HG03095 (cell line): ENCODE results near the gene CDC42.
"Not testable (repeated sequence)": the region's sequence is repeated elsewhere in the genome, so short reads cannot be mapped to it uniquely, and the experiment has no call there.

Source experiments
- ATAC-seq: cut with Tn5 transposase; IDR thresholded peaks from one replicate; pipeline ENCODE4 v1.9.1; 2021; ENCODE audit warnings: moderate library complexity; ENCODE audit not compliant: unreplicated experiment

CDC42 gene

DNA sequence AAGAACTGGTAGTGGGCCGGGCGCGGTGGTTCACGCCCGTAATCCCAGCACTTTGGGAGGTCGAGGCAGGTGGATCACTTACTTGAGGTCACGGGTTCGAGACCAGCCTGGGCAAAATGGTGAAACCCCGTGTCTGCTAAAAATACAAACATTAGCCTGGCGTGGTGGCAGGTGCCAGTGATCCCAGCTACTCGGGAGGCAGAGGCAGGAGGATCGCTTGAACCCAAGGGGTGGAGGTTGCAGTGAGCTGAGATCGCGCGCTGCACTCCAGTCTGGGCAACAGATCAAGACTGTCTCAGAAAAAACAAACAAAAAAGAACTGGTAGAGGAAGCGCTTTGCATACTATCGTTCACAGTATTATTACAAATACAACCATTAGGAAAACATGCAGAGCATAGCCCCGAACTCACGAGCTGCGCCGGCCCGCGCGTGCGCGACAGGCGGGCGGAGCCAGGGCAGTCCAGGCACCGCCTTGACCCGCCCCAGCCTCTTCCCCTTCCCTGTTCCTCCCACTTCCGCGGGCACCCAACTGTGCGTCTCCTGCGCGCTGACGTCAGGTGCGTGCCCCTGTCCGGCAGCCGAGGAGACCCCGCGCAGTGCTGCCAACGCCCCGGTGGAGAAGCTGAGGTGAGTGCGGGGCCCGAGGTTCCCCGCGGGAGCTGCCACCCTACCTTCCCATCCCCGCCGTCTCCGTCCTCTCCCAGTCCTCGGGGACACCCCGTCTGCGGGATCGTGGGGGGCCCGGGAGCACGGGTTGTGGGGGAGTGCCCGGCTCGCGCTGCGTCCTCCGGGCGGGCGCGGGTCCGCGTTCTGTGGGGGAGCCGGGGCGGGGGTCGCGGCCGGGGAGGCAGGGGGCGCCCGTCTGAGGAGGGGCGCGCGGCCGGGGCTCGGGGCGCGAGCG lies at the start of gene CDC42:
CDC42 (plus strand) TSS at position 595 of the 902 bp plus-strand sequence. CDS start 25,770 bp downstream, outside the sequence.
- ATAC-seq: peak; percentile 80

DNA sequence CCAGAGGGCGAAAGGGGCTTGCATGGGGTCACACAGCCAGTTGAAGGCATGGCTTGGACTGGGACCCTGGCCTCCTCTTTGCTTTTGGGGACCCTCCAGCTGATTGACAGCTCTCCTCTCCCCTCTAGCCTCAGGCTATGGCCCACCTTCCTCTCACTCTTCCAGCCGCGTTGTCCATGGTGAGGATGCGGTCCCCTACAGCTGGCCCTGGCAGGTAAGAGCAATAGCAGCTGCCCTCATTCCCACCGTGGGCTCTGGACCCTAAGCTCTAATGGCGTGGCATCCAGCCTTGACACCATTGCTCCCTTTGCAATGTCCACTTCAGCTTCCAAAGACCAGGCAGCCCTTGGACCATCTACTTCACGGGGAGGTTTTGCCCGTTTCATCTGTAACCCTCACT lies 49.6 kb upstream of the CDC42 start:
- not testable (repeated sequence) for ATAC-seq

DNA sequence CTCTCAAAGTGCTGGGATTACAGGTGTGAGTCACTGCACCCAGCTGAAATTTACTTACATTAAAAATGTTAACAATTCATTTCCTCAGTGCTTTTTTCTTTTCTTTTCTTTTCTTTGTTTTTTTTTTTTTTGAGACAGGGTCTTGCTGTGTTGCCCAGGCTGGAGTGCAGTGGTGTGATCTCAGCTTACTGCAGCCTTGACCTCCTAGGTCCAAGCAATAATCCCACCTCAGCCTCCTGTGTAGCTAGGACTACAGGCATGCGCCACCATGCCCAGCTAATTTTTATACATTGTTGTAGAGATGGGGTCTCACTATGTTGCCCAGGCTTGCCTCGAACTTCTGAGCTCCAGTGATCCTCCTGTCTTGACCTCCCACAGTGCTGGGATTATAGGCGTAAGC lies 48.5 kb upstream of the CDC42 start:
- not testable (repeated sequence) for ATAC-seq

DNA sequence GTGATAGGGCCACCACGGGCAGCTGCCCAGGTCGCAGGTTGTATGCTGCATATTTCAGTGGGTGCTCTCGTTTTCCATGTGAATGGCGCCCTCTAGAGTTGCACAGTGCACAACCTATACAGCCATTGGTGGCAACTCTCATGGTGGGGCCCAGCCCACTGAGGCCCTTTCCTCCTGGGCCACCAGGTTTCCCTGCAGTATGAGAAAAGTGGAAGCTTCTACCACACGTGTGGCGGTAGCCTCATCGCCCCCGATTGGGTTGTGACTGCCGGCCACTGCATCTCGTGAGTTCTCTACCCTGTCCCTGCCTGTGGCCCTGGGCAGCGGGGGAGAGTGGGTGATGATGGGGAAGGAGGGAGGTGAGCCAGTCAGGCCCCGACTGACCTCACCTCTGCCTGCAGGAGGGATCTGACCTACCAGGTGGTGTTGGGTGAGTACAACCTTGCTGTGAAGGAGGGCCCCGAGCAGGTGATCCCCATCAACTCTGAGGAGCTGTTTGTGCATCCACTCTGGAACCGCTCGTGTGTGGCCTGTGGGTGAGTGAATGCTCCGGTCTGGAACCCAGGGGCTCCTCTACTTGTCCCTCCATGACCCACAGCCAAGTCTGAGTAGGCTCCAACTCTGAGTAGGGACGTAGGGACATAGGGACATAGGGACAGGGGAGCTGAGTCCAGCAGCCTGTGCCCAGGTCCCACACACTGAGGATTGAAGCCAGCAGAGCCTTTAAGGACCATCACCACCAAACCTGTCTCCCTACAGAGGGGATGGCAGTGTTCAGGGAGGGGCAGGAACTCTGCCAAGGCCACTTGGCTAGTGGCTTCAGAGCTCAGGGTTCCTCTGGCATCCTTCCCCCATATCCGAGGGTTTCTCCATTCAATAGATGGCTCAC lies 47.0 kb upstream of the CDC42 start:
- not testable (repeated sequence) for ATAC-seq

DNA sequence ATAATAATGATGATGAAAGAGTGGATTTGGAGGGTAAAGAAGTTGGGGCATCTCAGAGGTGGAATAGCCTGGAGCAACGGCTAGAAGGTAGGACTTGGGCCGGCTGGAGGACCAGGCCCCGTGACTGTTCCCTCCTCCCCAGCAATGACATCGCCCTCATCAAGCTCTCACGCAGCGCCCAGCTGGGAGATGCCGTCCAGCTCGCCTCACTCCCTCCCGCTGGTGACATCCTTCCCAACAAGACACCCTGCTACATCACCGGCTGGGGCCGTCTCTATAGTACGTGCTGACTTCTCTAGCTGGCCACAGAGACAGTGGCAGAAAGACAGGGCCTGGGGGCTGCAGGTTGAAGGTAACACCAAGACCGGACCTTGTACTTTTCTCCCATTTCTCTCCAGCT lies 45.8 kb upstream of the CDC42 start:
- not testable (repeated sequence) for ATAC-seq

DNA sequence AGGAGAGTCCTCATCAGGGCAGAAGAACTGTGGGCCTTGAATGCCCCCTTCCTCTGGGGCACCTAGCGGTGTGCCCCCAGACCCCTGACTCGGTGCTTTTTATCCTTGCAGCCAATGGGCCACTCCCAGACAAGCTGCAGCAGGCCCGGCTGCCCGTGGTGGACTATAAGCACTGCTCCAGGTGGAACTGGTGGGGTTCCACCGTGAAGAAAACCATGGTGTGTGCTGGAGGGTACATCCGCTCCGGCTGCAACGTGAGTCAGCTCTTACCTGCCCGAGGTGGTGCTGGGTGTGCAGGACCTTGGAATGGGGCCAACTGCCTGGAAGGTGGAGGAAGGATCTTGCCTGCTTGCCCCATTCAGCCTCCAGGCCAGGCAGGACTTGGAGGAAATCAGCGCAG lies 45.2 kb upstream of the CDC42 start:
- not testable (repeated sequence) for ATAC-seq

DNA sequence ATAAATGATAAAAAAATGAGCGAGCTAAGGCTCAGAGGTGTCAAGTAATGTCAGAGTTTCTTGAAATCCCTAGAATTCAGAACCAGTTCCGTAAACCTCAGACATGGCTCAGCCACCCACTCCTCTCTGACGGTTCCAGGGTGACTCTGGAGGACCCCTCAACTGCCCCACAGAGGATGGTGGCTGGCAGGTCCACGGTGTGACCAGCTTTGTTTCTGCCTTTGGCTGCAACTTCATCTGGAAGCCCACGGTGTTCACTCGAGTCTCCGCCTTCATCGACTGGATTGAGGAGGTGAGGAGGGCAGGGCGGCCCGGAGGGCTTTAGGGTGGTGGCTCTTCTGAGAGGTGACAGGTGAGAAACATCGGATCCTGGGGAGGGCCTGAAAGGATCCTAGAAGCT lies 42.9 kb upstream of the CDC42 start:
- not testable (repeated sequence) for ATAC-seq

DNA sequence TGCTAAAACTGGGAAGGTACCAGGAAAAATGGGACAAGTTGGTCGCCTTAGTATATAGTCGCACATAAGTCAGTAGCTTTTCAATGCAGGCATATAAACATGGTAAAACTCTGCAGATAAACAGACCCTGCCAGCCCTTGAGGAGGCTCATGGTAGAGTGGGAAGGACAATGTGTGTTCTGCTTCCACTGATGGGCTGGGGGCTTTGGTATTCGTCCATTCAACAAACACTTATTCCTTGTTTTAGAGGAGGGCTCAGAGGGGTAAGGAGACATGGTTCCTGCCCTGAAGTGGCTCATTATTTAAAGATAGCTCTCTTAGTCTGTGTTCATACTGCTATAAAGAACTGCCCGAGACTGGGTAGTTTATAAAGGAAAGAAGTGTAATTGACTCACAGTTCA lies 39.8 kb upstream of the CDC42 start:
- not testable (repeated sequence) for ATAC-seq

DNA sequence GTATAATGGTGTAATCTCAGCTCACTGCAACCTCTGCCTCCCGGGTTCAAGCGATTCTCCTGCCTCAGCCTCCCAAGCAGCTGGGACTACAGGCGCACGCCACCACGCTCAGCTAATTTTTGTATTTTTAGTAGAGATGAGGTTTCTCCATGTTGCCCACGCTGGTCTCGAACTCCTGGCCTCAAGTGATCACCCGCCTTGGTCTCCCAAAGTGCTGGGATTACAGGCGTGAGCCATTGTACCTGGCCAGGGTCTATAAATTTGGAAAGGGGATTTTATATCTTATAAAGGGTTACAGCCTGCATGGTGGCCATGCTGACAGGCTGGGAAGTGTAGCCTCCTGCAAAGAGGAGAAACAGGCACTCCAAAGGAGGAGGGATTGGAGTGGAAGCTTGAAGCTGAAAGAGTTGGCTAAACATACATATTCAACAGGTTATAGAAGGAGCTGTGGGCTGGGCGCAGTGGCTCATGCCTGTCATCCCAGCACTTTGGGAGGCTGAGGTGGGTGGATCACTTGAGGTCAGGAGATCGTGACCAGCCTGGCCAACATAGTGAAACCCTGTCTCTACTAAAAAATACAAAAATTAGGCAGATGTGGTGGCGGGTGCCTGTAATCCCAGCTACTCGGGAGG lies 37.8 kb upstream of the CDC42 start:
- ATAC-seq: not testable (repeated sequence)

DNA sequence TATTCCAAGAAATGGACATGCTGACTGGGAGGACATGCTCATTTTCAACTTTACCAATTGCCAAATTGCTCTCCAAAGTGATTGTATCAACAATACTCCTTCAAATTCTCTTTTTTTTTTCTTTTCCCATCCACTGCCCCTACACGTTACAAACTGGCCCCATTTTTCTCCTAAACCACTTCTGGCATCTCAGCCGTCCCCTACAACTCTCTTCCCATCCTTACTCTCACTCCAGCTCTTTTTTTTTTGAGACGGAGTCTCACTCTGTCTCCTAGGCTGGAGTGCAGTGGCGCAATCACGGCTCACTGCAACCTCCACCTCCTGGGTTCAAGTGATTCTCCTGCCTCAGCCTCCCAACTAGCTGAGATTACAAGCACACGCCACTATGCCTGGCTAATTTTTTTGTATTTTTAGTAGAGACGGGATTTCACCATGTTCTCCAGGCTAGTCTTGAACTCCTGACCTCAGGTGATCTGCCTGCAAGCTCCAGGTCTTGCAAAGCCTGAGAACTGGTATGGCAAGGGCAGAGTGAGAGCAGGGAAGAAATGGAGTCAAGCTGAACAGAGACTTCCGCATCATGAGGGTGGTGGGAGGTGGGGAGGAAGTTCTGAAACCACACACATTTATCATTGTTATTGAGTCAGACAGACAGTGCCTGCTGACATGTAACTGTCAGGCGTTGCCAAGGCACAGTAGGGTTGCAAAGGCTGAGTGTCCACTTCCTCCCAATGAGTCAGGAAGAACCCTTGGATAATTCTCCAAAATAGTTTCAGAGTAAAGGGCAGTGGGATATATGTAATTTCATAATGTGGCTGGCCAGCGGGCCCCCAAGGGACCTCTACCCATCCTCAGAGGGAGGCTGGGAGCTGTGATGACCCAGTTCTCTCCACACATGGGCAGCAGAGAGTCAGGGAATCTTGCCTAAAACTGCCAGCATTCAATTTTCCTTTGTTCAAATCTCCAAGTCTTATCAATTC lies 33.6 kb upstream of the CDC42 start:
- ATAC-seq: no peak

DNA sequence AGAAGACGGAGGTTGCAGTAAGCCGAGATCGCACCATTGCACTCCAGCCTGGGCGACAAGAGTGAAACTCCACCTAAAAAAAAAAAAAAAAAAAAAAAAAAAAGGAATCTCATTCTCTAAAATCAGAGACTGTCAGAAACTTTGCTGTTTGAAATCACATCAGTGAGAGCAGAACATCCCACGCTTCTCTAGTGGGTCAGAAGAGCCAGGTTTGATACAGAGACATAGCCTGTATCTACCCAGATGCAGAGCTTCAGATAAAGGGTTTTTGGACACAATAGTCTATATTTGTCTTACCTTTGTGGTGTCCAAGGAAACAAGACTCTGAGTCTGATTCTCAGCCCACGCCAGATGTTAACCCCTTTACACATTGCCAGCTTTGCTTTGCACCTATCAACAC lies 31.4 kb upstream of the CDC42 start:
- ATAC-seq: no peak

DNA sequence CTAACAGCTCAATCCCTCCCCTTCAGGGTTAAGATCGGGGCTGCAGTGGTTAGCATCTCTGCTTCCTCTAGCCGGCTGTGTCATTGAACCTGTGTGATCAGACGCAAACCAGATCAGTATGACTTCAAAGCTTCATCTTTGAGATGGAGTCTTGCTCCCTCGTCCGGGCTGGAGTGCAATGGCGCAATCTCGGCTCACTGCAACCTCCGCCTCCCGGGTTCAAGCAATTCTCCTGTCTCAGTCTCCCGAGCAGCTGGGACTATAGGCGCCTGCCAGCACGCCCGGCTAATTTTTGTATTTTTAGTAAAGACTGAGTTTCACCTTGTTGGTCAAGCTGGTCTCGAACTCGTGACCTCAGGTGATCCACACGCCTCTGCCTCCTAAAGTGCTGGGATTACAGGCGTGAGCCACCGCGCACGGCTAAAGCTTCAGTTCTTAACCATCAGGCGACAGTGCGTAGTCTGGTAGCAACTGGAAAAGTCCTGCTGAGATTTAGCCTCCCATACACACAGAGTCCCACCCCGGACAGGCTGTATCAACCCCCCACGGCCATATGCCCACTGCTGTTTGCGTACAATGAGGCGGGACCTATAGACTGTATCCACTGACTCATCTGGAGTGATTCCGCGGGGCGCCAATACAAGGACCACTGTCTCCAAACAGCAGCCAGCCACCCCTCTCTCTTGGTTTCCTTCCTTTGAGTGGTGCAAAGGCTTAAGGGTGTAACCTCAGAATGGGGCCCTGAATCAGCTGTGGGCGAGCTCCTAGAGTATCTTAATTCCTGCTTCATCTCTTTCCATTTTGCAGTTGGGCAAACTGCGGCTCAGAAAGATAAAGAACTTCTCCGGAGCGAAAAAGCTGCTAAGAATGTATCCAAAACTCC lies 27.8 kb upstream of the CDC42 start:
- ATAC-seq: peak; percentile 36

DNA sequence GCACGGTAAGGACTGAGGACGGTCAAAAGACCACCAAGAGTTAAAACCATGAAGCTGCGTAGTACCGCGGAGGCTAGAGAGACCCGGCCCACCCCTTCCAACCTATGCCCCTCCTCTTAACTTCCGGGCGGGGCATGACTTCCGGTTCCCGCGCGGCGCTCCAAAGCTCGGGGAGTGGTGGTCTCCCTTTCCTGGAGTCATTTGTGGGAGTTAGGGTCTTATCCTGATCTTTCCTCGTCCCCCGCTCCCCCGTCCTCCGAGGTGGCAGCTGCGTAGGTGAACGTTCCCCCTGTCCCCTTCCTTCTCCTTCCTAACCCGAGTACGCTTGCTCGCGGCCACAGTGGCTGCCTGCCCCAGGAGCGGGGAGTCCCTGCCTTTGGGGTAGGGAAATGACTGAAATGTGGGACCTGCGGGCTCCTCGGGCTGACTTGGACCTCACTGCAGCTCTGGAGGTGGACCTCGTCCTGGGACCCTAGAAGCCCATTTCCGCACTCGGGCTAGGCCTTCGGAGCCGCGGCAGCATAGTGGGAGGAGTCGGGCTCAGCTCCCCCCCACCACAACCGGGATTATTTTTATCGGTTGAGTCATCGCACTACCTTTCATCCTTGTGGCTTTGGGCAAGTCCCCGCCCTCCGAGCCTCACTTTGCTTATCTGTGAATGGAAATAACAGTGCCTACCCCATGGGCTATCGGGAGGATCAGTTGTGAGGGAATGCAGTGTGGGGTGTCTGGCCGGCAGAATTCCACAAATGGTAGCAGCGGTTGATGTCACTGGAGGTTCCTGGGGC lies 26.9 kb upstream of the CDC42 start:
- peak; percentile 52 for ATAC-seq

DNA sequence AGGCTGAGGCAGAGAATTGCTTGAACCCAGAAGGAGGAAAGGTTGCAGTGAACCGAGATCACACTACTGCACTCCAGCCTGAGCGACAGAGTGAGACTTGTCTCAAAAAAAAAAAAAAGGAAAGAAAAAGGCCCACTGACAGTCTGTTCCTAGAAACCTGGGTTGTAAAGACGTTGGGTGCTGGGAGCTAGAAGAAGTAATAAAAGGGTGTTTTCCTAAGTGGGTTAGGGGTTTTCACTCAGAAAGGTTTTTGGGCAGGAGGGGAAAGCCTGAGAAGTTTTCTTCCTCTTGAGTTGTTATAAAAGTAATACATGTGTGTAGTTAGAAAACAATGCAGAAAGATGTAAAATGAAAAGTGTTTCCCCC lies 25.6 kb upstream of the CDC42 start:
- no peak for ATAC-seq

DNA sequence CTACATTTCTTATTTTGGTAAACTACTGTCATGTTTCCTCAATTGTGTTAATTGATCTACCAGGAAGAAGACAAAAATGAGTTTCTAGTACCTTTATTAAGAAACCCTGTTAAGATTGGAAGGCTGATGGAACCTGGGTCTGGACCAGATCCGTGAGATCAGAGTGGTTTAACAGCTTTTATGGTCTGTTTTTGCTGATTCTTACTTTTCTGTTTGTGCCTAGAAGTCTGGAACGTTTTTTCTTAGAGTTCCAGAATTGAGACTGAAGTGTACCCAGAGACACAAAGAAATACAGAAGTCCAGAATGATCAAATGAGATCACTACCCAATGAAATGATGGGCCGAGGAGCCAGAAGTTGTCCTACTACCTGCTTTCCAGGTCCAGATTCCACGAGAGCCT lies 22.5 kb upstream of the CDC42 start:
- no peak for ATAC-seq

DNA sequence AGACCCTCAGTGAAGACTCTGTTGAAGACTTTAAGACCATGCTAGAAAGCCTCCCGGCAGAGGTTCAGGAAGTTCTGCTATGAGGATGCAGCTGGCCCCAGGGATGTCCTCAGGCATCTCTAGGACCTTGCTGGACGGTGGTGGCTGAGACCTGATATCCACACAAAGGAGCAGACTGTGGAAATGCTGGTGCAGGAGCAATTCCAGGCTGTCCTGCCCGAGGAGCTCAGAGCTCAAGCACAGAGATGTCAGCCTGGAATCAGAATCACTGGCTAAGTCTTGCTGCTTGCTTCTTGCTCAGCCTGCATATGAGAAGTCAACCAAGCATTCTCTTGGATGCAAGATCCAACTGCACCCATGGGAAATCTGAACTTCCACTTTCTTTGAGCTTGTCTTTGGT lies 22.0 kb upstream of the CDC42 start:
- no peak for ATAC-seq

DNA sequence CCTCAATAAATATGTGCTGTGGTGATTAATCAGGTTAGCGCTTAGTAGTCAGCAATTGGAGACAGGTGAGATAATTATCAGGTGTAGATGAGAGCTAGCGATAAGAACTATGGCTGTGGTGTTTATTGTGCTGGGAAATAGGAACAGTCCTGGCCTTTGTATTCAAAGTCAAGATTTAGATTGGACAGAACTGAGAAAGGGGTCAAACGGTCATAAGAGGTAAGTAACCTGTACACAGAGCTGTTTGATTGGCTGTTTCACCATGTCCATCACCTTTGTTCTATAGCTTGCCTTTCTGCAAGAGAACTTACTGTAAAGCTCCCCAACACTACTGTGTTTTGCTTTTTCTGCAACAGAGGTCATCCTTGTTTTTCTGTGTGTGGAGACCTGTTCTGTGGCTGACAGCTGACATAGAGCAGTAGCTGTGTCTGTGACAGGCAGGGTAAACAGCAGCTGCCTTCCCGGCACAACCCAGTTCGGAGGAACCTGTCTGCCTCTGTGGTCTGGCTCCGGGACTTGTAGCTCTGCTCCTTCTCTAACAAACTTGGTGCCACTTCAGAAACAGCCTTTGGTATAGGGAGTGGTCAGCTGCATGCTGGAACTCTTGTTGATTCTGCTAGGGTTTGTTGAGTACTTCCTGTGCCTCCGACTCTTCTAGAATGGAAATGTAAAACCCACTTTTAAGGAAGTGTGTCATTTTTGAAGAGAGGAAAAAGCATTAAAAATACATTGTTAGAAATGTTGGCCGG lies 21.1 kb upstream of the CDC42 start:
- ATAC-seq: no peak

DNA sequence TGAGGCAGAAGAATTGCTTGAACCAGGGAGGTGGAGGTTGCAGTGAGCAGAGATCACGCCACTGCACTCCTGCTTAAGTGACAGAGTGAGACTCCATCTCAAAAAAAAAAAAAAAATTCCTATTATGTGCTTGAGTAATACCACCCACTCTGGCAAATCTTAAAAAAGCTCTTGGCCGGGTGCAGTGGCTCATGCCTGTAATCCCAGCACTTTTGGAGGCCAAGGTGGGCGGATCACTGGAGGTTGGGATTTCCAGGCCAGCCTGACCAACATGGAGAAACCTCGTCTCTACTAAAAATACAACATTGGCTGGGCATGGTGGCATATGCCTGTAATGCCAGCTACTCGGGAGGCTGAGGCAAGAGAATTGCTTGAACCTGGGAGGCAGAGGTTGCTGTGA lies 17.7 kb upstream of the CDC42 start:
- ATAC-seq: not testable (repeated sequence)
